IMR-90 (cell line): Measurements from ENCODE around the gene IDH3B. TPM values are rescaled to one million over a fixed set of nuclear protein-coding genes. Genes with fewer than 3 reads are reported as not detected.

ENCODE experiments used
- ATAC-seq: fragments of 200-7000 bp; cut with Tn5 transposase; 2 replicates; pipeline ENCODE4 v1.9.1; 2020; ENCODE audit warnings: low read depth, mild to moderate bottlenecking, moderate library complexity
- BruUV-seq: library from RNA; stranded (reverse); fragments of 400-500 nt; replicated peaks from 2 replicates; lab custom pipeline; 2021; lab: Mats Ljungman, UMichigan
- CTCF ChIA-PET: fragments of 300-600 bp; formaldehyde crosslinking; extraction: SDS; loops from one replicate; lab custom pipeline; 2021; ENCODE audit warnings: antibody characterized with exemption; lab: Yijun Ruan, JAX
- POLR2A ChIA-PET: fragments of 300-600 bp; sonication (Branson Sonifier 250); formaldehyde crosslinking; loops from one replicate; lab custom pipeline; 2022; ENCODE audit warnings: antibody characterized with exemption; ENCODE audit not compliant: unreplicated experiment; lab: Charles Lee
- DNase-seq: peaks from one replicate; pipeline ENCODE4 v3.0.0; 2013
- H2AFZ ChIP-seq: replicated peaks from 2 replicates; pipeline ENCODE3; 2013; ENCODE audit warnings: low read length, mild to moderate bottlenecking; ENCODE audit not compliant: poor library complexity
- H2AK5ac ChIP-seq: 2 replicates; pipeline ENCODE4 v1.6.1; 2013; ENCODE audit warnings: low read depth, low read length, inconsistent platforms
- H2AK9ac ChIP-seq: replicated peaks from 2 replicates; pipeline ENCODE3; 2013; ENCODE audit warnings: mild to moderate bottlenecking, low read depth, low read length, moderate library complexity; ENCODE audit not compliant: poor library complexity
- H2BK120ac ChIP-seq: 2 replicates; pipeline ENCODE4 v1.6.1; 2013; ENCODE audit warnings: low read depth, low read length, inconsistent platforms
- H2BK15ac ChIP-seq: 3 replicates; pipeline ENCODE4 v1.6.1; 2013; ENCODE audit warnings: low read depth, low read length, inconsistent platforms
- H2BK20ac ChIP-seq: 2 replicates; pipeline ENCODE4 v1.6.1; 2013; ENCODE audit warnings: low read depth, mild to moderate bottlenecking, inconsistent platforms, low read length, moderate library complexity
- H2BK5ac ChIP-seq: 2 replicates; pipeline ENCODE4 v1.6.1; 2013; ENCODE audit warnings: mild to moderate bottlenecking, low read depth, low read length, inconsistent platforms; ENCODE audit not compliant: poor library complexity, severe bottlenecking
- H3K14ac ChIP-seq: replicated peaks from 2 replicates; pipeline ENCODE4 v1.6.1; 2013; ENCODE audit warnings: low read depth, low read length, inconsistent platforms
- H3K18ac ChIP-seq: 2 replicates; pipeline ENCODE4 v1.6.1; 2013; ENCODE audit warnings: low read depth, low read length, control low read depth
- H3K23ac ChIP-seq: 2 replicates; pipeline ENCODE4 v1.6.1; 2013; ENCODE audit warnings: low read depth, low read length, inconsistent platforms
- H3K27ac ChIP-seq: 2 replicates; pipeline ENCODE4 v1.5.1; 2013; ENCODE audit warnings: mild to moderate bottlenecking, control low read depth, low read length; ENCODE audit not compliant: insufficient read depth
- H3K27me3 ChIP-seq: 2 replicates; pipeline ENCODE4 v1.6.1; 2013; ENCODE audit warnings: low read length; ENCODE audit not compliant: control insufficient read depth, insufficient read depth
- H3K36me3 ChIP-seq: 2 replicates; pipeline ENCODE4 v1.6.1; 2013; ENCODE audit warnings: low read length, mixed read lengths; ENCODE audit not compliant: control insufficient read depth, insufficient read depth
- H3K4ac ChIP-seq: 2 replicates; pipeline ENCODE4 v1.6.1; 2013; ENCODE audit warnings: low read depth, low read length, inconsistent platforms
- H3K4me1 ChIP-seq: 2 replicates; pipeline ENCODE4 v1.6.1; 2013; ENCODE audit warnings: low read length, mixed read lengths; ENCODE audit not compliant: control insufficient read depth, insufficient read depth
- H3K4me2 ChIP-seq: 2 replicates; pipeline ENCODE4 v1.6.1; 2013; ENCODE audit warnings: low read depth, mild to moderate bottlenecking, control low read depth, low read length, moderate library complexity
- H3K4me3 ChIP-seq: 2 replicates; pipeline ENCODE4 v1.5.1; 2013; ENCODE audit warnings: low read depth, mild to moderate bottlenecking, control low read depth, low read length, moderate library complexity; ENCODE audit not compliant: insufficient read depth
- H3K56ac ChIP-seq: 2 replicates; pipeline ENCODE4 v1.6.1; 2013; ENCODE audit warnings: low read length, inconsistent platforms; ENCODE audit not compliant: insufficient read depth; ENCODE audit errors: extremely low read depth
- H3K79me1 ChIP-seq, 2 experiments: 2 replicates each; pipeline ENCODE4 v1.6.1; 2013; ENCODE audit warnings: low read length in 2 of 2, inconsistent platforms in 1 of 2, low read depth in 1 of 2
- H3K9ac ChIP-seq: 2 replicates; pipeline ENCODE4 v1.6.1; 2013; ENCODE audit warnings: low read depth, low read length, control low read depth
- H3K9me1 ChIP-seq: 2 replicates; pipeline ENCODE4 v1.6.1; 2013; ENCODE audit warnings: low read length, inconsistent platforms; ENCODE audit not compliant: insufficient read depth
- H3K9me3 ChIP-seq: 2 replicates; pipeline ENCODE4 v1.6.1; 2013; ENCODE audit warnings: low read length; ENCODE audit not compliant: control insufficient read depth, insufficient read depth
- H4K20me1 ChIP-seq: 2 replicates; pipeline ENCODE4 v1.6.1; 2013; ENCODE audit warnings: low read length, inconsistent platforms; ENCODE audit not compliant: insufficient read depth
- H4K5ac ChIP-seq: 2 replicates; pipeline ENCODE4 v1.6.1; 2013; ENCODE audit warnings: mild to moderate bottlenecking, low read depth, low read length, control low read depth
- H4K8ac ChIP-seq, 2 experiments: 2 replicates each; pipeline ENCODE4 v1.6.1; 2013; ENCODE audit warnings: low read depth in 2 of 2, low read length in 2 of 2, control low read depth in 1 of 2, inconsistent platforms in 1 of 2
- H4K91ac ChIP-seq: 2 replicates; pipeline ENCODE4 v1.6.1; 2013; ENCODE audit warnings: low read depth, low read length, inconsistent platforms; ENCODE audit not compliant: insufficient read depth
- CEBPB ChIP-seq: IDR thresholded peaks from 2 replicates; pipeline ENCODE4 v1.6.1; 2012; ENCODE audit warnings: low read depth, low read length, improper control_type of control experiment
- CHD1 ChIP-seq: IDR thresholded peaks from 2 replicates; pipeline ENCODE4 v1.6.1; 2012; ENCODE audit warnings: low read depth, low read length, improper control_type of control experiment
- ELK1 ChIP-seq: fragments of 150-350 bp; IDR thresholded peaks from 2 replicates; pipeline ENCODE4 v1.6.1; 2016; ENCODE audit warnings: low read depth, mild to moderate bottlenecking, low read length, moderate library complexity, borderline replicate concordance
- FOS ChIP-seq: fragments of 150-350 bp; IDR thresholded peaks from 2 replicates; pipeline ENCODE4 v1.6.1; 2016; ENCODE audit warnings: low read depth, low read length
- MAZ ChIP-seq: IDR thresholded peaks from 2 replicates; pipeline ENCODE4 v1.6.1; 2012; ENCODE audit warnings: low read depth, mild to moderate bottlenecking, low read length, improper control_type of control experiment, moderate library complexity, borderline replicate concordance
- MXI1 ChIP-seq: IDR thresholded peaks from 2 replicates; pipeline ENCODE4 v1.6.1; 2012; ENCODE audit warnings: low read depth, mild to moderate bottlenecking, low read length, moderate library complexity, borderline replicate concordance
- RAD21 ChIP-seq: IDR thresholded peaks from 2 replicates; pipeline ENCODE4 v1.6.1; 2012; ENCODE audit warnings: low read length, improper control_type of control experiment
- RCOR1 ChIP-seq: IDR thresholded peaks from 2 replicates; pipeline ENCODE4 v1.6.1; 2012; ENCODE audit warnings: mild to moderate bottlenecking, low read length, improper control_type of control experiment; ENCODE audit not compliant: insufficient replicate concordance
- SMC3 ChIP-seq: fragments of 150-350 bp; IDR thresholded peaks from 2 replicates; pipeline ENCODE4 v1.6.1; 2016; ENCODE audit warnings: low read depth, mild to moderate bottlenecking, antibody characterized with exemption, low read length, moderate library complexity
- USF2 ChIP-seq: fragments of 150-350 bp; IDR thresholded peaks from 2 replicates; pipeline ENCODE4 v1.6.1; 2017; ENCODE audit warnings: mild to moderate bottlenecking, antibody characterized with exemption, low read length, low read depth
- WGBS, 2 experiments: methylation state at CpG; one replicate each; pipeline versions ENCODE4 v1.1.5 to v1.1.7; 2013; ENCODE audit warnings: missing lambda C conversion rate in 2 of 2; ENCODE audit not compliant: insufficient read length in 1 of 2; ENCODE audit errors: extremely low coverage in 2 of 2; 5-methylcytosine and 5-hydroxymethylcytosine counted together
- dilution Hi-C: fragments of 300-500 bp; cut with HindIII; formaldehyde crosslinking; loops from one replicate; pipeline ENCODE4 v1.14.3; 2018; ENCODE audit warnings: low sequenced_read_pairs; ENCODE audit not compliant: unreplicated experiment
- in situ Hi-C: fragments of 300-500 bp; cut with MboI; formaldehyde crosslinking; loops from 3 replicates; pipeline ENCODE4 v1.14.3; 2019; ENCODE audit warnings: low sequenced_read_pairs, inconsistent platforms, mixed read lengths
- intact Hi-C: fragments of 100-400 bp; cut with micrococcal nuclease; formaldehyde crosslinking; loops from 2 replicates; pipeline ENCODE4 v1.10.0; 2022
- polyA plus RNA-seq, 3 experiments: library from polyadenylated mRNA; depleted of rRNA; stranded (reverse); fragments of >200 nt; gene quantifications; 2 replicates each; pipeline ENCODE4 v1.2.3, GENCODE V29; 2012; ENCODE audit warnings: low replicate concordance in 1 of 3
- total RNA-seq: library from RNA; depleted of rRNA; stranded (reverse); fragments of >200 nt; gene quantifications from 2 replicates; pipeline ENCODE4 v1.2.3, GENCODE V29; 2012

IDH3B gene
- total and polyA plus RNA-seq, 2 of the 4 experiments (the other 2 are of a cell fraction), result 151 to 160 TPM

- no peak overlapping the region for H3K56ac ChIP-seq
- H3K4ac ChIP-seq, result no peak overlapping the region
- H4K8ac ChIP-seq, result no peak overlapping the region
- 74% methylated on average over 5 of the region's 6 CpGs; no CpG with 5 or more reads in 1 of the 2 experiments for WGBS, 2 experiments
- H3K9ac ChIP-seq, result no peak overlapping the region
- no peak overlapping the region for H2AK9ac ChIP-seq
- H3K4me1 ChIP-seq, result no peaks in the 10 kb centered on the region
- no peak overlapping the region for H3K18ac ChIP-seq
- H2BK5ac ChIP-seq, result no peak overlapping the region
- no peak overlapping the region for H2BK20ac ChIP-seq
- H3K27ac ChIP-seq, result no peak overlapping the region
- DNase-seq (no peak), ATAC-seq (no peak)
- H4K91ac ChIP-seq, result no peak overlapping the region
- no peaks in the 10 kb centered on the region for H4K20me1 ChIP-seq
- H3K14ac ChIP-seq, result no peak overlapping the region
- H3K23ac ChIP-seq, result no peak overlapping the region
- no peak overlapping the region for H3K4me2 ChIP-seq
- no peaks in the 10 kb centered on the region for H3K79me1 ChIP-seq
- dilution Hi-C loops (no loop called here), intact Hi-C loops (no loop called here), in situ Hi-C loops (no loop called here)
- no peaks in the 10 kb centered on the region for H3K36me3 ChIP-seq
- no peaks in the 10 kb centered on the region for H3K9me3 ChIP-seq
- CTCF ChIA-PET, result no interaction called here
- no peak overlapping the region for H3K4me3 ChIP-seq
- no peak overlapping the region for H2BK15ac ChIP-seq
- H2AFZ ChIP-seq, result no peak overlapping the region
- no peak for TF ChIP-seq CEBPB
- TF ChIP-seq CHD1, result no peak
- TF ChIP-seq MAZ, result no peak
- TF ChIP-seq MXI1, result no peak
- TF ChIP-seq RAD21, result no peak
- TF ChIP-seq USF2, result no peak
- TF ChIP-seq FOS, result no peak
- TF ChIP-seq SMC3, result no peak
- no peak for TF ChIP-seq ELK1
- no peak for TF ChIP-seq RCOR1
- POLR2A ChIA-PET, result interaction anchor here (0.5 kb wide), 2 partner anchors 10 to 18 kb away, joined by 3 read pairs; no protein-coding TSS in a partner anchor
- H3K9me1 ChIP-seq, result no peaks in the 10 kb centered on the region
- BruUV-seq, result no TSS peak
- peaks cover 30% of the 10 kb centered on the region for H3K27me3 ChIP-seq
- no peak overlapping the region for H4K5ac ChIP-seq
- no peak overlapping the region for H2AK5ac ChIP-seq
- H2BK120ac ChIP-seq, result no peak overlapping the region
Measured at GRCh38 chr20:2706688-2707352, 42.8 kb upstream of the IDH3B start.
